ENCODE measurements around the gene ARF1. TPM values are rescaled to one million over a fixed set of nuclear protein-coding genes. Genes with fewer than 3 reads are reported as not detected.

The ARF1 gene
- polyA plus RNA-seq, 3 donors = 580 to 789 (median 603) TPM

- WGBS (ENCODE audit: insufficient coverage) = 100% methylated on average over 7 of the region's 9 CpGs
- H3K27me3 ChIP-seq (ENCODE audit: control insufficient read depth in 2 of 2, insufficient read depth in 2 of 2, low read length in 2 of 2) = peaks cover 0 to 2% of the 10 kb centered on the region in 2 donors
- H3K4me1 ChIP-seq (ENCODE audit: control insufficient read depth in 1 of 2, insufficient read depth in 2 of 2, low read length in 2 of 2) = no peaks in the 10 kb centered on the region
- Mint-ChIP-seq H3K36me3 (no peaks in the 10 kb centered on the region), H3K27ac (no peak overlapping the region), H3K9me3 (peaks cover 0 to 6% (median 3%) of the 10 kb centered on the region in 7 donors), H3K4me1 (peaks cover 2% of the 10 kb centered on the region), H3K4me3 (no peak overlapping the region), H3K27me3 (ENCODE audit: low read depth in 3 of 3) (peaks cover 0 to 10% (median 8%) of the 10 kb centered on the region in 3 donors)
- H3K9me3 ChIP-seq (replicated peaks in 1 of 2; ENCODE audit: control insufficient read depth in 1 of 2, insufficient read depth in 1 of 2, low read length in 2 of 2) = no peaks in the 10 kb centered on the region
- DNase-seq = no peak
- no peak overlapping the region for H2AFZ ChIP-seq (ENCODE audit: insufficient read depth, low read depth, low read length, poor library complexity, severe bottlenecking)
- H3K27ac ChIP-seq (ENCODE audit: low read depth in 1 of 2, low read length in 2 of 2) = no peak overlapping the region
- H4K20me1 ChIP-seq (ENCODE audit: insufficient read depth, low read length) = no peaks in the 10 kb centered on the region
- H3K36me3 ChIP-seq (replicated peaks in 1 of 2; ENCODE audit: control insufficient read depth in 1 of 2, insufficient read depth in 2 of 2, low read length in 2 of 2) = no peaks in the 10 kb centered on the region
- H3K4me3 ChIP-seq (replicated peaks in 1 of 3; ENCODE audit: low read depth in 2 of 3, low read length in 3 of 3) = no peak overlapping the region
- TF ChIP-seq, protein P1, sequence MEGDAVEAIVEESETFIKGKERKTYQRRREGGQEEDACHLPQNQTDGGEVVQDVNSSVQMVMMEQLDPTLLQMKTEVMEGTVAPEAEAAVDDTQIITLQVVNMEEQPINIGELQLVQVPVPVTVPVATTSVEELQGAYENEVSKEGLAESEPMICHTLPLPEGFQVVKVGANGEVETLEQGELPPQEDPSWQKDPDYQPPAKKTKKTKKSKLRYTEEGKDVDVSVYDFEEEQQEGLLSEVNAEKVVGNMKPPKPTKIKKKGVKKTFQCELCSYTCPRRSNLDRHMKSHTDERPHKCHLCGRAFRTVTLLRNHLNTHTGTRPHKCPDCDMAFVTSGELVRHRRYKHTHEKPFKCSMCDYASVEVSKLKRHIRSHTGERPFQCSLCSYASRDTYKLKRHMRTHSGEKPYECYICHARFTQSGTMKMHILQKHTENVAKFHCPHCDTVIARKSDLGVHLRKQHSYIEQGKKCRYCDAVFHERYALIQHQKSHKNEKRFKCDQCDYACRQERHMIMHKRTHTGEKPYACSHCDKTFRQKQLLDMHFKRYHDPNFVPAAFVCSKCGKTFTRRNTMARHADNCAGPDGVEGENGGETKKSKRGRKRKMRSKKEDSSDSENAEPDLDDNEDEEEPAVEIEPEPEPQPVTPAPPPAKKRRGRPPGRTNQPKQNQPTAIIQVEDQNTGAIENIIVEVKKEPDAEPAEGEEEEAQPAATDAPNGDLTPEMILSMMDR (IDR thresholded peaks at IDR 0.05) = no peak
- H3K79me2 ChIP-seq (ENCODE audit: insufficient read depth, low read length) = no peaks in the 10 kb centered on the region
- no peak overlapping the region for H3K4me2 ChIP-seq (replicated peaks; ENCODE audit: extremely low read depth, low read length, poor library complexity, severe bottlenecking)
- H3K9ac ChIP-seq (ENCODE audit: insufficient read depth, low read length, poor library complexity, severe bottlenecking) = no peak overlapping the region
- intact Hi-C loops (cut with micrococcal nuclease) = no loop called here
Measured at GRCh38 chr1:228045871-228046270, 36.6 kb upstream of the ARF1 start.

DNA sequence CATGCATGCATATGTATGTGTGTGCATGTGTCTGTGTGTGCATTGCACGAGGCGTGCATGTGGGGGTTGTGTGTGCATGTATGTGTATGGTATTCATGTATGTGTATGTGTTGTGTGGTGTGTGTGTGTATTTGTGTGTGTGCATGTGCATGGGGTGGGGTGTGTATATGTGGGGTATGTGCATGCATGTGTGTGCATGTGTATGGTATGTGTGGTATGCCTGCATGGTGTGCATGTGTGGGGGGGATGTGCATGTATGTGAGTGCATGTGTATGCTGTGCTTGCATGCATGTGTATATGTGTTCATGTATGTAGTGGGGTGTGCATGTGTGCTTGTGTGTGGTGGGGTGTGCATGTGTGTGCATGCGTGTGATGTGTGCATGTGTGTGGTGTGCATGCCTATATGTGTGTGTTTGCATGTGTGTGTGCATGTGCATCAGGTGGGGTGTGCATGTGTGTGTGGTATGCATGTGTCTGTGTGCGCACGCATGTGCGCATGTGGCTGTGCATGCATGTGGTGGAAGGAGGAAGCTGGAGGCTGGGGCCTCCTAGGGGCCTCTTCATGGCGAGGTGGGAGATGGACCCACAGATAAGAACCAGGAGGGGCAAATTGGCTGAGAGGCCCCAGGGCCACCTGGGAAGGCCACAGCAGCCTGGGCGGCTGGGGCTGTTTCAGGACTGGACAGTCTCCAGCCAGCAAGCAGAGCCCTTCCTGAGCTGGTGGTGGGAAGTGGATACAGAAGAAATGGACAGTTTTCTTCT is 35.9 kb upstream of the ARF1 start:
- Mint-ChIP-seq H3K9me3 (peaks cover 0 to 6% (median 3%) of the 10 kb centered on the region in 7 donors), H3K27ac (no peak overlapping the region), H3K4me3 (no peak overlapping the region), H3K36me3 (no peaks in the 10 kb centered on the region), H3K4me1 (peaks cover 2% of the 10 kb centered on the region), H3K27me3 (ENCODE audit: low read depth in 3 of 3) (peaks cover 3 to 10% (median 10%) of the 10 kb centered on the region in 3 donors)
- Histone ChIP-seq H3K79me2 (ENCODE audit: insufficient read depth, low read length) (no peaks in the 10 kb centered on the region), H3K4me1 (ENCODE audit: control insufficient read depth in 1 of 2, insufficient read depth in 2 of 2, low read length in 2 of 2) (no peaks in the 10 kb centered on the region), H3K4me2 (replicated peaks; ENCODE audit: extremely low read depth, low read length, poor library complexity, severe bottlenecking) (no peak overlapping the region), H3K27ac (ENCODE audit: low read depth in 1 of 2, low read length in 2 of 2) (no peak overlapping the region), H2AFZ (ENCODE audit: insufficient read depth, low read depth, low read length, poor library complexity, severe bottlenecking) (no peak overlapping the region), H3K9ac (ENCODE audit: insufficient read depth, low read length, poor library complexity, severe bottlenecking) (no peak overlapping the region), H3K27me3 (ENCODE audit: control insufficient read depth in 2 of 2, insufficient read depth in 2 of 2, low read length in 2 of 2) (peaks cover 0 to 2% of the 10 kb centered on the region in 2 donors), H3K9me3 (replicated peaks in 1 of 2; ENCODE audit: control insufficient read depth in 1 of 2, insufficient read depth in 1 of 2, low read length in 2 of 2) (no peaks in the 10 kb centered on the region), H4K20me1 (ENCODE audit: insufficient read depth, low read length) (no peaks in the 10 kb centered on the region), H3K36me3 (replicated peaks in 1 of 2; ENCODE audit: control insufficient read depth in 1 of 2, insufficient read depth in 2 of 2, low read length in 2 of 2) (no peaks in the 10 kb centered on the region), H3K4me3 (replicated peaks in 1 of 3; ENCODE audit: low read depth in 2 of 3, low read length in 3 of 3) (no peak overlapping the region)
- TF ChIP-seq, protein P1 (IDR thresholded peaks at IDR 0.05) = no peak
- WGBS (ENCODE audit: insufficient coverage) = 89% methylated on average over 8 of the region's 8 CpGs
- intact Hi-C loops (cut with micrococcal nuclease) = no loop called here
- DNase-seq = no peak

Measured in CD14-positive monocyte (primary cell).